ENCODE measurements around the gene RITA1.
"Not testable (repeated sequence)": the region's sequence is repeated elsewhere in the genome, so short reads cannot be mapped to it uniquely, and the experiment has no call there.

The RITA1 gene

DNA sequence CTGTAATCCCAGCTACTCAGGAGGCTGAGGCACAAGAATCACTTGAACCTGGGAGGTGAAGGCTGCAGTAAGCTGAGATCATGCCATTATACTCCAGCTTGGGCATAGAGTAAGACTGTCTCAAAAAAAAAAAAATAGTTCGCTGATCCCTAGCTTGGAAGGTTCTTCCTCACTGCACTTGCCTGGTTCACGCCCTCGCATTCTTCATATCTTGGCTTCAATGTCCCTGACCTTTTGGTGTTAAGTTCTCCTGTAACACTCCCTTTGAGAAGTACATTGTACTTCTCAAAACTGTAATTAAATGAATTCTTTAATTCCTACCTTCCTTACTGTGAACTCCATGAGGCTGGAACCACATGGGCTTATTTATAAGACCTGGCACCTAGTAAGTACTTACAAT lies 19.3 kb downstream of the RITA1 start:
- DNase-seq, result no peak

DNA sequence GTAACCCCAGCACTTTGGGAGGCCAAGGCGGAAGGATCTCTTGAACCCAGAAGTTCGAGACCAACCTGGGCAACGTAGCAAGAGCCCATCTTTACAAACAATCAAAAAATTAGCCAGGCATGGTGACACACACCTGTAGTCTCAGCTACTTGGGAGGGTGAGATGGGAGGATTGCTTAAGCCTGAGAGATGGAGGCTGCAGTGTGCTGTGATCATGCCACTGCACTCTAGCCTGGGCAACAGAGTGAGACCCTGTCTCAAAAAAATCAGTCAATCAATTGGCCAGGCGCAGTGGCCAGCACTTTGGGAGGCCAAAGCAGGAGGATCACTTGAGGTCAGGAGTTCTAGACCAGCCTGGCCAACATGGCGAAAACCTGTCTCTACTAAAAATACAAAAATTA lies 21.3 kb downstream of the RITA1 start:
- DNase-seq, result not testable (repeated sequence)

DNA sequence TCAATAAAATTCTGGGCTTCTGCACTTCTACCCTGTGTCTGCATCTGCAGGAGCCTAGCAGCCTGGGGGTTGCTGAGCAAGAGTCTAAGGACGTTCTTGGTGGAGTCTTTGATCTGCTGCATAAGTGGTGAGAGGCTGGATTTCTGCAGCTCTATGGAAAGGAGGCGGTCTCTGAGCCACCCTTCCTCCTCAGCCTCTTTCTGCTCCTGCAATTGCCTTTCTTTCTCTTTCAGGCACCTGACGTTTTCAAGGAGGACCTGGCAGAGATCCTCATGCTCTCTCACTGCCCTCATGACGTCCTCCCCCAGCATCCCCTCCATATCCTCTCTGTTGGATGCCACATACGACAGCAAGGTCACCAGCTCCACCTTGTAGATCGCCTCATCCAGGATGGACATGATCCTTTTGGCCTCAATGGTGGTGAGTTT lies 22.1 kb downstream of the RITA1 start:
- DNase-seq, result peak; percentile 38

DNA sequence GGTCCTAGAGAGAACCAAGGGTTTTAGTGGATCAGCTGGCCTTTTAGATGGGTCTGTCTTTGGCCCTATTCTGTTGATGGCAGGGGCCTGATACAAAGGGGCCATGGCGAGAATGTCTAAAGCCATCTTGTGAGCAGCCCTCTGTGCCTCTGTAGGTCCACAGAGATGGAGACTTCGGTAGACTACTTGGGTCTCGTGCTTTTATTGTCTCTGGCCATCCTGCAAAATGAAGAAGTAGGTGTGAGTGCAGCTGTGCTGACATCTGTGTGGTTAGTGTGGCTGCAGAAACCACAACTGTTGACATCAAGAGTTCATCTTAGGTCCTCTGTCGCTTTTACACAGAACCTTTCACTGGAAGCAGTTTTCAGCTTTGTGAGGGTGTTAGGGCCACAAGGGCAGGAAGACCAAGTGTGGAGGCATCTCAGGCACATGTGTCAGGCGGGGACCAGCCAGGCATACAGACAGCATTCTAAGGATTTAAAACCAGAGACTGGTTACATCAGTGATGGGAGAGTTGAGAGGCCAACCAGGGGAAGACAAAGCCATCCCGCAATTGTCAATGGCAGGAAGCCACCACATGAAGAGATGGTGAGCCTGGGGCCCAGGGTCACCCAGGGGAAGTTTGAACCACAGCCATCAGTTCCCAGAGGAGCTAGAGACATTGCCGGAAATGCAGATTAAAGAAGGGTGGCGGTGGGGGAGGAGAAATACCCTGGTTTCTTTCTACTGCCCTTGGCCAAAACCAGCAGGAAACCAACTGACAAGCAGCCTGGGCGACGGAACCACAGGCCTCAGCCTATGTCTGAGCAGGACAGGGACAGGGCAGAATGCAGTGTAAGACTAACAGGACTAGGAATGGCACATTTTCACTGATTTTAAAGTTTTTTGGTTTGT lies 22.8 kb downstream of the RITA1 start:
- DNase-seq, result peak; percentile 60

DNA sequence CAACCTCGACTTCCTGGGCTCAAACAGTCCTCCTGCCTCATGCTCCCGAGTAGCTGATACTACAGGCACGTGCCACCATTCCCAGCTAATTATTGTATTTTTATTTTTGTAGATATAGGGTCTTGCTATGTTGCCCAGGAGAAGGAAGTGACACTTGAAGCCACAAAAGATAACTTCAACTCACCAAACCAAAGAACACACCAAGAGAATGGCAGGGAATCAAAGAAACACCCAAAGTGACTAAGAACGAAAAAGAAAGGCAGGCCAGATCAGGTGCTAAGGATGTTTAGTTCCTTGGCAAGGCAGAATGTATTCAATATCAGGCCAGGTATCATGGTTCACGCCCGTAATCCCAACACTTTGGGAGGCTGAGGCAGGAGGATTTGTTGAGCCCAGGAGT lies 25.6 kb downstream of the RITA1 start:
- no peak for DNase-seq

DNA sequence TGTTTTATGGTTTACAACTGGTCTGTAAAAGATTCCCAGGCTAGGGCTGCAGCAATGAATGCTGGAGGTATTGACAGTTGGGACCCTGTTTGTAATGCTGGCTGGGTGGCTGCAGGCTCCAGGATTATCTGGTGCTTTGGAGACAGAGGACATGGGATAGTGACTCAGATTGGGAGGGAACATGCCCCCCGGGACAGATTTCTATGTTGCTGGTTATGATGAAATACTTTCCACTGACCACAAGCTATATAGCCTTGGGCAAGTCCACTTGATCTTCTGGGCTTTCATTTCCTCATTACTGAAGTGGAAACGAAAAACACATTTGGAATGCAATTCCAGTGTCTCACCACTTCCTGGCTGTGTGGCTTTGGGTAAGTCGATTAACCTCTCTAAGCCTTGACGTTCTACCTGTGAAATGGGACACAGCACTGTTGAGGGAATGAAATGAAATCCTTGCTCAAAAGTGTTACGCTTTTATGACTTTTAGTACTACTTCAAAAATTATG lies 29.4 kb downstream of the RITA1 start:
- DNase-seq, result peak; percentile 96

DNA sequence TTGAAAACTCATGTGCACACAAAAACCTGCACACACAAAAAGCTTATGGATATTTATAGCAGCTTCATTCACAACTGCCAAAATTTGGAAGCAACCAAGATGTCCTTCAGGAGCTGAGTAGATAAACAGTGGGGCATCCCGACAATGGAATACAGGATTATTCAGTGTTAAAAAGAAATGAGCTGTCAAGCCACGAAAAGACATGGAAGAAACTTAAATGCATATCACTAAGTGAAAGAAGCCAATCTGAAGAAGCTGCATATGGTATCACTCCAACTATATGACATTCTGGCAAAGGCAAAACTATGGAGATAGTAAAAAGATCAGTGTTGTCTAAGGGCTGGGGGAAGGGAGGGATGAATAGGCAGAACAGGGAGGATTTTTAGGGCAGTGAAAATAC lies 30.5 kb downstream of the RITA1 start:
- DNase-seq, result no peak

DNA sequence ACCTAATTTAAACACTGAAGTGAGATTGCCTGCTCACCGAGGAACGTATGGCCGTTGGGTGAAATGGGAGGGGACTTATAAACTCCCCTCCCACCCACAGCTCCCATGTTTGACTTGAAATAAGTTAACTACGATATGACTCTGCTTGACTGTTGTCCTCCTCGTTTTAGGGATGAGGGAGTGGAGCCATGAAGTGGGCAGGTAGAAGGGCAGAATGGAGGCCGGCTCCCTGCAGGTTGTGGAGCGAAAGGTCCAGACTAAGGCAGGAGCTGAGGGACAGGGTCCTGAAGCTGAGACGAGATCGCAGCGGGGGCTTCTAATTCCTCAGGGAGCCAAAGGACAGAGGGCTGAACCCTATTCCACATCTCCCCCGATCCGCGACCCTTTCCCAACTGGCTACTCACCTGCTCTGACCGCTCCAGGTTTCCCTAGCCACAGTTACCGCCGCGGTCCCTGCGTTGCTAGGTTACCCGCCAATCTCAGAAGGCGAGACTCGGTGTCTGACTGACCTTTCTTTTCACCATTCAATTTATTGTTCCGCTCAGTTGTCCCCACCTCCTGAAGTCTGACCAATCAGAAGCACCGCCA lies 35.2 kb downstream of the RITA1 start:
- no peak for DNase-seq

DNA sequence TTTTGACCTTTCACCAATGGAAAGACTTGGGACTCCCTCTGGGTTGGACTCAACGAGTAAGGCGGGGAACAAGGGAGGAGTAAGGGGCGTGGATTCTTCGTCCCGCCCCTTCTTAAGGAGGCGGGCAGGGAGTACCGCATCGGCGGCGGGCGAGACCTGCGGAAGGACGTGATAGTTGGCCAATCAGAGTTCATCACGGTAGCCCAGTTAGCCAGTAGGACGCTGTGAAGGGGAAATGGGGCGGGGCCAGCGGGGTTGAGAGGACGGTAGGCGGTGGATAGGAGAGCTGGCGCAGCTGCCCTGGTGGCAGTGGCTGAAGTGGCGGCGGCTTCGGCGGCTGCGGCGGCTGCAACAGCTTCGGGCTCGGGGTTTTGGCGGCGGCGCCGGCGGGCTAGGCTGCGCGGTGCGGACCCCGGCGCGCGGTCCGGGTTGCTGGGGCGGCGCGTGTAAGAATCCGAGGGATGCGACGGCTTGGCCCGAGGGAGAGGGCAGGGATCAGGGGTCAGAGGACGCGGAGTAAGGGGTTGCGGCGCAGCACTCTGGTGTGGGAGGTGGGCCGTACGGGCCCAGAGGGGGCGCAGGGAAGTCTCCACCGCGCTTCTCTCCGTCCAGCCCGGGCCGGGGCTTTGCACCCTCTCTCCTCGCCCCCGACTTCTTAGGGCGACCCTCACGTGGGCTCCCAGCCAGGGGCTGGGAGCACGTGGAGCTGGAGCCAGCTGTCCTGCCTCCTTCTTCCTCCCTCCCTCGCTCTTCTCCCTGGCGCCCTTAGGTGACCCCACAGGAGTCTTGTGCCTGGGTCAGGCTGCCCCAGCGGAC lies 35.9 kb downstream of the RITA1 start, which contains the start of gene TPCN1:
TSS of gene TPCN1 (plus strand) at position 284 of the 816 bp plus-strand sequence. CDS start 5,389 bp downstream, outside the sequence.
- peak; percentile 100 for DNase-seq

DNA sequence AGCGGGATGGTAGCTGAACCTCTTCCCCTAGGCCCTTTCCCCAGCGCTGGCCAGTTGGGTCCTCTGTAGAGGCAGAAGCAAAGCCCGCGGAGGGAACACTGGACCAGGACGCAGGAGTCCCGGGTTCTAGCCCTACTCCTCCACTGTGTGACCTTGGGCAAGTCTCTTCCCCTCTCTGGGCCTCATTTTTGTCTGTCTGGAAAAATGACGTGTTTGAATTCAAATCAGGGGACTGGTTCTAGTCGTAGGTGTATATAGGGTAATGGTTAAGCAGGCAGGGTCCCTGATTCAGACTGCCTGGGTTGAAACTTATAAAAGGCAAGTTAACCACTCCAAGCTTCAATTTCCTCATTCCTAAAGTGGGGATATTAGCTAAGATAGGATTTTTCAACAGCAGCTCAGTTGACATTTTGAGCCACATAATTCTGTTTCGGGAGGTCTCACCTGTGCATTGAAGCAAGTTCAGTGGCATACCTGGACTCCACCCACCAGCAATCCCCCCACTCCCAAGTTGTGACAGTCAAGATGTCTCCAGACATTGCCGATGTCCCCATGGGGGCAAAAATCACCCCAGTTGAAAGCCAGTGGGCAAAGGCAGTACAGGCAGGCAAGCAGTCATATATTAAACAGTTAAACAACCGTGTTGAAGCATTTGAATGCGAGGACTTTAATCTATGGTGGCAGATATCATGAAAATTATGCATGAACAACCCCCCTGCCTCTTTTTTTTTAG lies 36.6 kb downstream of the RITA1 start:
- no peak for DNase-seq

DNA sequence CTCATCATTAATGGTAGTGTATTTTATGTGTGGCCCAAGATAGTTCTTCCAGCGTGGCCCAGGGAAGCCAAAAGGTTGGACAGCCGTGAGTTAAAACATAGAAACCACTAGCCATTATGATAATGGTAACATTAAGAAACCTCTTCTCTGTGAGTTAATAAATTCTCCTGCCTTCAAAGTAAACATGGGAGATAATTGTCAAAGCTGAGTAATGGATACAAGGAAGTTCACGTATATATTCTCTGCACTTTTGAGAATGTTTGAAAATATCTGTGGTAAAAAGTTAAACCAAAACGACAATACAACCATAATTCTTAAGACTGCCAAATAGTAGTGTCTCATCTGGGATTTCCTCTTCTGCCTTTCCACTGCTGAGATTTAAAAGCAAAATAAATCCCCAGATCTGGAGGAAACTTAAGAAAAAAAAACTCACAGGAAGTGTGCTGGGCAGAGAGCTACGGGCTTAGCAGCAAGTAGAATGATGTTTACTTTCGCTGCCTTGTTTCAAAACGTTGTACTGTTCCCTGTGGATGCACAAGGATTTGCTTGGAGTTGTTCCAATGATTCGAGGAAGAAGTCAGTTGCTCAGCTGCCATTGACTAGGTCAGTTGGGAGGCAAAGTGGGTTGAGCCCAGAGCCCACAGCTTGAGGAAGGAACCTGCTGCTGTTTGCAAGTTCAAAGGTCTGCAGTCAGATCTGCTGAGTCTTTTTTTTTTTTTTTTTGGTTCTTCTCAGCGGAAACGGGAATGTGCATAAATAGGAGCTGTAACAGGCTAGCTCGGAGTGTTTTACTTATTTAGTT lies 37.4 kb downstream of the RITA1 start:
- DNase-seq, result peak; percentile 86

DNA sequence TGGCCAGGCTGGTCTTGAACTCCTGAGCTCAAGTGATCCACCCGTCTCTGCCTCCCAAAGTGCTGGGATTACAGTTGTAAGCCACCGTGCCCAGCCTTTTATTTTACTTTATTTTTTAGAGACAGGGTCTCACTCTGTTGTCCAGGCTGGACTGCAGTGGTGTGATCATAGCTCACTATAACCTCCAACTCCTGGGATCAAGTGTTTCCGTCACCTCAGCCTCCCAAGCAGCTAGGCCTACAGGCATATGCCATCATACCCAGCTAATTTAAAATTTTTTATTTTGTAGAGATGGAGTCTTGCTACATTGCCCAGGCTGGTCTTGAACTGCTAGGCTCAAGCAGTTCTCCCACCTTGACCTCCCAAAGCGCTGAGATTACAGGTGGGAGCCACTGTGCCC lies 39.4 kb downstream of the RITA1 start:
- DNase-seq, result no peak

DNA sequence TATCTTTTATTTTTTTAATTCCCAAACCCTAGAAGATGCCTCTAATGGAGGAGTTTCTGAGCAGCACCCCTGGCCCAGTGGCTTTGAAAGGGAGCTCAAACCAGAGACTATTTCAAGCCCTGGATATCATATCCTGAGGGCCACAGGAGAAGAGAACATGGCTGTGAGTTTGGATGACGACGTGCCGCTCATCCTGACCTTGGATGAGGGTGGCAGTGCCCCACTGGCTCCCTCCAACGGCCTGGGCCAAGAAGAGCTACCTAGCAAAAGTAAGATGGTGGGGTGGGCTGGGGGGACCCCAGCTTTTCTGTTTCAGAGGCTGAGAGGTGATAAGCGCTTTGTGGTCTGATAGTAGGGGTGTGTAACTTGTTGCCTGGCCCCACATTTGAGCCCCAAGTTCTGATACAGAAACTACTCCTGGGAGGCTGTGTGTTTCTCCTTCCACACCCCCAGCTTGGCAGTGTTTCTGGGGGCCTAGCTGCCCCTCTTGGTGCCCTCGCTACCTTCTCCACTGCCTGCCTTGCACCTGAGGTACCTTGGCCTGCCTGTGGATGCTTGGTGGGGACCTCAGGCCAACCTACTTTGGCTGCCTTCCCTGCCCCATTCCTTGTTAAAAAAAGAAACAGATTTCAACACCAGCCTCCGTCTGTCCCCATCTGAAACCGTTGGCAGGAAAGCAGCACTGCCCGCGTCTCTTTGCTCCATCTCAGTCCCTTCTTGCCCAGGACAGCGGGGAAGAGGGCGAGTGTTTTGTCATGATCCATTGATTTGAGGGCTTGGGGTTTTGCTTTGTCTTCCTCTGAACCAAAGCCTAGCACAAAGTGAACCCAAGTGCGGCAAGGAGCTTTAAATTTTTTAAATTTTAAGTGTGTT lies 41.4 kb downstream of the RITA1 start:
- DNase-seq, result no peak

DNA sequence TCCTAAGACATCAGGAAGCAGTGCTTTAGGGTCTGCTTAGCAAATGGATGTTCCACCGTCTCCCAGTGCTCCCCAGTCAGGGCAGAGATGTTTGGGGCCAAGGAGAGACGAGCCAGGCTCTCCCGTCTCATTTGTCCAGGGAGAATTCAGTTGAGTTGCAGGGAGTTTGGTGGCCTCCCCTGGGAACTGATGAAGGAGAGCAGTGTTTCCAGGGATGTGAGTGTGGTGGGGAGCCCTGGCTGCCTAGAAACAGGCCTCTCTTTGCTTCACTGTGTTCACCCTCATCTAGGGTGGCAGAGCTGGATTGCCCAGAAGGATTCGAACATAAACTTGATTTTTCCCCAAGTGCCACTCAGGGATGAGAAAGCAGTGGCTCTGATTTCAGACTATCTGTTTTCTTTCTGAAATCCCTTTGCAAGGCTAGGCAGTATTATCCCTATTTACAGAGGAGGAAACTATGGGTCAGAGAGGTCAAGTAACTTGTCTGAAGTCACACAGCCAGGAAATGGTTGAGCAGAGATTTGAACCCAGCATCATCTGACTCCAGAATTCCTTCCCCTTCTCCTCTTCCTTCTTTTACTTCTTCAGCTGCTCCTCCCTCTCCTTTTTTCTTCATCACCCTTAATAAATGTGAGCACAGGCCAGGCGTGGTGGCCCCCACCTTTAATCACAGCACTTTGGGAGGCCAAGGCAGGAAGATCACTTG lies 42.3 kb downstream of the RITA1 start:
- DNase-seq, result no peak

DNA sequence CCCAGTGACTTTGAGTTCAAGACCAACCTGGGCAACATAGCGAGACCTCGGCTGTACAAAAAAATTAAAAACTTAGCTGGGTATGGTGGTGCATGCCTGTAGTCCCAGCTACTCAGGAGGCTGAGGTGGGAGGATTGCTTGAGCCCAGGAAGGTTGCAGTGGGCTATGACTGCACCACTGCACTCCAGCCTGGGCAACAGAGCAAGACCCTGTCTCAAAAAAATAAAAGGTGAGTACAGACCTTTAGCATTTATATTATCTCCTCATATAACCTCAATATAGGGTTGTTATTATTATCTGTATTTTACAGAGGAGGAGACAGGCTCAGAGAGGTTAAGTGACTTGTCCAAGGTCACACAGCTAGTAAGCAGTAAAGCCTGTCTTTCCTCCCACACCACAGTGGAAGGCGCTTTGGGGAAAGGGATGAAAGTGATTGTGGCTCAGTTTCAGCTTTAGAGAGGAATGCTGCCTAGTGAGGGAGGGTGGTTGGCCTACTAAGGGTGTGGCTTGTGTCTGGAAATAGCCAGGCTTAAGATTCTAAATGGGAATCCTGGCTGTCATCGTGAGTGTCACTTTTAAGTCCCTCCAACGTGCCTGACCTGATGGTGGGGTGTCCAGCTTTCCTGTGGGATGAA lies 43.0 kb downstream of the RITA1 start:
- DNase-seq, result no peak

DNA sequence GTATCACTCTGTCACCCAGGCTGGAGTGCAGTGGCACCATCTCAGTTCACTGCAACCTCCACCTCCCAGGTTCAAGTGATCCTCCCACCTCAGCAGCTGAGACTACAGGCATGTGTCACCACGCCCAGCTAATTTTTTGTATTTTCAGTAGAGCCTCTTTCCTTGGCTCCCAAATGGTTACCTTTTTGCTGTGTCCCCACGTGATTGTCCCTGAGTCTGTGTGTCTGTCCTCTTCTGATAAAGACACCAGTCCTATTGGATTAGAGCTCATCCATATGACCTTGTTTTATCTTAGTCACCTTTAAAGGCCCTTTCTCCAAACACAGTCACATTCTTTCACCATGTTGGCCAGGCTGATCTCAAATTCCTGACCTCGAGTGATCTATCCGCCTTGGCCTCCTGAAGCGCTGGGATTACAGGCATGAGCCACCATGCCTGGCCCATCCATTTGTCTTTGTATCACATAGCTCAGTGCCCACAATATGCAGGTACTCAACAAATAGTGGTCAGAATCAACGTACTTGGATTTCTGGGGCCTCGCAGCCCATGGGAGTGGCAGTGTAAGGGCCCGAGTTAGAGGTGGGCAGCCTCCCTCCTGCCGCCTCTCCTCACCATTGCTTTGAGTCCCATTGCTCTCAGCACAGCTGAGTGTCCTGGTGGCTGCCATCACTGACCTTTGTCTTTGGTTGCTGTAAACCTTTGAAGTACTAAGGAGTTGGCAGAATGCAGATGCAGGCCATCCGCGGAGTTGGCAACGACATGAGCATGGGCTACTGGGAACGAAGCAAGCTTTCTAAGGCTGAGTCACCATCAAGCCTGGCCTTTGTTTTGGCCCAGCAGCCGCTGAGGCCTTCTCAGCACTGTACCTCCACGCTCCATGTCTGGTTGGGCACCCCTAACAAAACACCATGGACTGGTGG lies 45.1 kb downstream of the RITA1 start:
- no peak for DNase-seq

DNA sequence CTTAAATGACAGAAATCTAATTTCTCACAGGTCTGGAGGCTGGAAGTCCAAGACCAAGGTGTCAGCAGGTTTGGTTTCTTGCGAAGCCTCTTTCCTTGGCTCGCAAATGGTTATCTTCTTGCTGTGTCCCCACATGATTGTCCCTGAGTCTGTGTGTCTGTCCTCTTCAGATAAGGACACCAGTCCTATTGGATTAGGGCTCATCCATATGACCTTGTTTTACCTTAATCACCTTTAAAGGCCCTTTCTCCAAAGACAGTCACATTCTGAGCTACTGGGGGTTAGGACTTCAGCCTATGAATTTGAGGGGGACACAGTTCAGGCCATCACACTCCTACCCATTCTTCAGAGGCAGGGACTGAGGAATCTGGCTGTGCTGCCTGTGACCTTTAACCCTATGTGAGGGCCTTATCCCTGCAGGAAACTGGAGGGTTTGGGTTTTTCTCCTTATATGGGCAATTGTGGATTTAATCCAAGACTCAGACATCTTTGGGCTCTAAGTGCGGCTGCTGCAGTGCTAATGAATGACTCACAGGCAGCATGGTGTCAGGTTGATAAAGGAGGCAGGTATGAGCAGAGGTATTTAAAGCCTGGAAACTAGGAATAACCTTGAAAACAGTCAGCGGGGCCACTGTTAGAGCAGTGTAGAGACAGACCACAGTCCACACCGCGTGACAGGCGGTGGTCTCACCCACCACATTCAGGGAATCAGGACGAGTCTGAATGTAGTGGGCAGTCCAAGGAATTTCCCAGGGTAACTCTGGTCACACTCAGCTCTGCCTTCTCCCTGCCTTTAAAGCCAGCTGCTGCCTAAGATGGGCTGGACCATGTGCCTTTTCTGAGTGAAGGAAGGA lies 45.9 kb downstream of the RITA1 start:
- DNase-seq, result peak; percentile 84
